Caco-2 (cell line): Measurements from ENCODE around the gene CCZ1B. TPM values are rescaled to one million over a fixed set of nuclear protein-coding genes. Genes with fewer than 3 reads are reported as not detected.
"Not testable (repeated sequence)": the region's sequence is repeated elsewhere in the genome, so short reads cannot be mapped to it uniquely, and the experiment has no call there.

Experiments
- BruUV-seq: library from RNA; stranded (reverse); fragments of 400-500 nt; replicated peaks from 2 replicates; lab custom pipeline; 2021; lab: Mats Ljungman, UMichigan
- CTCF ChIA-PET: fragments of 300-600 bp; sonication (Branson Sonifier 250); formaldehyde crosslinking; loops from one replicate; lab custom pipeline; 2022; ENCODE audit warnings: antibody characterized with exemption; lab: Charles Lee
- POLR2A ChIA-PET: fragments of 300-600 bp; sonication (Branson Sonifier 250); formaldehyde crosslinking; loops from one replicate; lab custom pipeline; 2022; ENCODE audit warnings: antibody characterized with exemption; lab: Charles Lee
- DNase-seq, 2 experiments: peaks; one replicate each; pipeline versions ENCODE4 v3.0.0 to v3.0.0-alpha.2; 2020 to 2022
- H3K27me3 ChIP-seq: replicated peaks from 2 replicates; pipeline ENCODE4 v1.6.0; 2011; ENCODE audit warnings: low read length; ENCODE audit not compliant: control insufficient read depth, insufficient read depth
- H3K36me3 ChIP-seq: 2 replicates; pipeline ENCODE4 v1.5.1; 2011; ENCODE audit warnings: low read length; ENCODE audit not compliant: control insufficient read depth, insufficient read depth
- H3K4me1 ChIP-seq: fragments of 250-450 bp; sonication (Bioruptor Pico); 2 replicates; pipeline ENCODE4 v1.5.1; 2020; ENCODE audit warnings: mild to moderate bottlenecking
- H3K4me3 ChIP-seq: 2 replicates; pipeline ENCODE4 v1.5.1; 2011; ENCODE audit warnings: low read depth, mild to moderate bottlenecking, control low read depth, low read length
- H3K9me3 ChIP-seq: fragments of 250-450 bp; sonication (Bioruptor Pico); 2 replicates; pipeline ENCODE4 v1.5.1; 2020; ENCODE audit warnings: mild to moderate bottlenecking, moderate library complexity
- H3K27ac Mint-ChIP-seq: one replicate; pipeline ENCODE4 v1.8.0; 2022; ENCODE audit warnings: mixed read lengths; ENCODE audit not compliant: unreplicated experiment
- H3K27me3 Mint-ChIP-seq: one replicate; pipeline ENCODE4 v1.8.0; 2022; ENCODE audit warnings: mixed read lengths; ENCODE audit not compliant: insufficient read depth, unreplicated experiment
- H3K36me3 Mint-ChIP-seq: one replicate; pipeline ENCODE4 v1.8.0; 2022; ENCODE audit warnings: mild to moderate bottlenecking, mixed read lengths; ENCODE audit not compliant: insufficient read depth, unreplicated experiment
- H3K4me1 Mint-ChIP-seq: one replicate; pipeline ENCODE4 v1.8.0; 2022; ENCODE audit warnings: low read depth, mixed read lengths; ENCODE audit not compliant: unreplicated experiment
- H3K4me3 Mint-ChIP-seq: one replicate; pipeline ENCODE4 v1.8.0; 2022; ENCODE audit warnings: mild to moderate bottlenecking, moderate library complexity, mixed read lengths; ENCODE audit not compliant: unreplicated experiment
- H3K9me3 Mint-ChIP-seq: one replicate; pipeline ENCODE4 v1.8.0; 2022; ENCODE audit warnings: mixed read lengths; ENCODE audit not compliant: unreplicated experiment
- intact Hi-C: fragments of 100-400 bp; cut with micrococcal nuclease; formaldehyde crosslinking; loops from one replicate; pipeline ENCODE4 v1.10.0; 2022; ENCODE audit not compliant: unreplicated experiment
- total RNA-seq: library from RNA; stranded (reverse); gene quantifications from 2 replicates; pipeline ENCODE4 v1.2.3, GENCODE V29; 2022

The CCZ1B gene
- total RNA-seq, 1 experiment from 2014 or later: 60.1 TPM

- H3K4me1 Mint-ChIP-seq, intact Hi-C loops, H3K4me3 Mint-ChIP-seq, POLR2A ChIA-PET, DNase-seq, BruUV-seq, H3K27me3 Mint-ChIP-seq, H3K4me3 ChIP-seq, H3K27me3 ChIP-seq, H3K9me3 ChIP-seq, H3K4me1 ChIP-seq, CTCF ChIA-PET, H3K9me3 Mint-ChIP-seq, H3K36me3 ChIP-seq, H3K36me3 Mint-ChIP-seq, H3K27ac Mint-ChIP-seq: not testable (repeated sequence)
Observed at GRCh38 chr7:6799887-6800286, 26.2 kb downstream of the CCZ1B start.

- H3K27me3 ChIP-seq, H3K36me3 ChIP-seq, H3K4me3 Mint-ChIP-seq, POLR2A ChIA-PET, H3K27ac Mint-ChIP-seq, H3K4me1 ChIP-seq, H3K4me1 Mint-ChIP-seq, H3K9me3 Mint-ChIP-seq, H3K27me3 Mint-ChIP-seq, CTCF ChIA-PET, intact Hi-C loops, BruUV-seq, H3K36me3 Mint-ChIP-seq, H3K4me3 ChIP-seq, DNase-seq, H3K9me3 ChIP-seq: not testable (repeated sequence)
Observed at GRCh38 chr7:6798047-6798446, 28.0 kb downstream of the CCZ1B start.

- CTCF ChIA-PET, H3K4me3 Mint-ChIP-seq, H3K4me1 Mint-ChIP-seq, POLR2A ChIA-PET, H3K36me3 Mint-ChIP-seq, H3K4me3 ChIP-seq, H3K27me3 ChIP-seq, DNase-seq, H3K27ac Mint-ChIP-seq, intact Hi-C loops, H3K9me3 ChIP-seq, BruUV-seq, H3K36me3 ChIP-seq, H3K4me1 ChIP-seq, H3K9me3 Mint-ChIP-seq, H3K27me3 Mint-ChIP-seq: not testable (repeated sequence)
Observed at GRCh38 chr7:6797218-6797617, 28.9 kb downstream of the CCZ1B start.

- CTCF ChIA-PET, H3K4me1 Mint-ChIP-seq, POLR2A ChIA-PET, H3K4me3 Mint-ChIP-seq, H3K36me3 ChIP-seq, H3K27me3 ChIP-seq, intact Hi-C loops, BruUV-seq, H3K9me3 ChIP-seq, H3K4me3 ChIP-seq, H3K4me1 ChIP-seq, H3K27me3 Mint-ChIP-seq, H3K36me3 Mint-ChIP-seq, H3K9me3 Mint-ChIP-seq, H3K27ac Mint-ChIP-seq, DNase-seq: not testable (repeated sequence)
Observed at GRCh38 chr7:6794276-6794675, 31.8 kb downstream of the CCZ1B start.

- CTCF ChIA-PET, H3K9me3 ChIP-seq, H3K36me3 Mint-ChIP-seq, POLR2A ChIA-PET, H3K27me3 Mint-ChIP-seq, intact Hi-C loops, H3K4me1 ChIP-seq, BruUV-seq, DNase-seq, H3K4me3 Mint-ChIP-seq, H3K9me3 Mint-ChIP-seq, H3K4me3 ChIP-seq, H3K36me3 ChIP-seq, H3K4me1 Mint-ChIP-seq, H3K27me3 ChIP-seq, H3K27ac Mint-ChIP-seq: not testable (repeated sequence)
Observed at GRCh38 chr7:6792113-6792872, 33.8 kb downstream of the CCZ1B start.

- H3K4me3 Mint-ChIP-seq, H3K9me3 Mint-ChIP-seq, intact Hi-C loops, CTCF ChIA-PET, H3K27ac Mint-ChIP-seq, POLR2A ChIA-PET, H3K4me1 ChIP-seq, H3K36me3 ChIP-seq, H3K36me3 Mint-ChIP-seq, H3K4me3 ChIP-seq, DNase-seq, H3K27me3 ChIP-seq, H3K9me3 ChIP-seq, H3K27me3 Mint-ChIP-seq, H3K4me1 Mint-ChIP-seq, BruUV-seq: not testable (repeated sequence)
Observed at GRCh38 chr7:6789353-6789752, 36.7 kb downstream of the CCZ1B start.

- intact Hi-C loops, DNase-seq, H3K4me3 ChIP-seq, H3K27me3 Mint-ChIP-seq, CTCF ChIA-PET, H3K4me3 Mint-ChIP-seq, H3K36me3 Mint-ChIP-seq, H3K27me3 ChIP-seq, H3K27ac Mint-ChIP-seq, BruUV-seq, H3K4me1 ChIP-seq, H3K9me3 ChIP-seq, POLR2A ChIA-PET, H3K9me3 Mint-ChIP-seq, H3K4me1 Mint-ChIP-seq, H3K36me3 ChIP-seq: not testable (repeated sequence)
Observed at GRCh38 chr7:6781581-6781980, 44.5 kb downstream of the CCZ1B start.
